Measurements from ENCODE around the gene GFAP.

The GFAP gene

GRCh38 chr17:44956998-44957981, 42.0 kb upstream of the GFAP start:
- H3K4me3 ChIP-seq (ENCODE audit: low read depth, low read length): no peak overlapping the region
- TF ChIP-seq CTCF (IDR thresholded peaks at IDR 0.05): no peak

GRCh38 chr17:44955674-44956425, 40.5 kb upstream of the GFAP start:
- no peak overlapping the region for H2AFZ ChIP-seq
- no peaks in the 10 kb centered on the region for H3K36me3 ChIP-seq (ENCODE audit: control insufficient read depth, insufficient read depth, low read length)
- H3K27me3 ChIP-seq (ENCODE audit: control insufficient read depth, insufficient read depth, low read length): no peaks in the 10 kb centered on the region
- no peaks in the 10 kb centered on the region for H3K9me3 ChIP-seq (ENCODE audit: control insufficient read depth, low read length)
- no peak overlapping the region for H3K4me2 ChIP-seq (ENCODE audit: low read length)
- no peak overlapping the region for H3K9ac ChIP-seq
- TF ChIP-seq CTCF (IDR thresholded peaks at IDR 0.05): no peak
- no peak overlapping the region for H3K27ac ChIP-seq
- H3K4me1 ChIP-seq: peaks cover 5% of the 10 kb centered on the region
- H3K79me2 ChIP-seq: no peaks in the 10 kb centered on the region
- no peak overlapping the region for H3K4me3 ChIP-seq (ENCODE audit: low read depth, low read length)

More at GRCh38 chr17:44956998-44957981, 42.0 kb upstream of the GFAP start:
- Histone ChIP-seq H3K36me3 (ENCODE audit: control insufficient read depth, insufficient read depth, low read length) (no peaks in the 10 kb centered on the region), H3K4me2 (ENCODE audit: low read length) (no peak overlapping the region), H3K27me3 (ENCODE audit: control insufficient read depth, insufficient read depth, low read length) (no peaks in the 10 kb centered on the region), H3K79me2 (no peaks in the 10 kb centered on the region), H3K9ac (no peak overlapping the region), H3K9me3 (ENCODE audit: control insufficient read depth, low read length) (no peaks in the 10 kb centered on the region), H3K27ac (no peak overlapping the region), H3K4me1 (peaks cover 7% of the 10 kb centered on the region), H2AFZ (no peak overlapping the region)

- no peaks in the 10 kb centered on the region for H3K79me2 ChIP-seq
- no peaks in the 10 kb centered on the region for H3K9me3 ChIP-seq (ENCODE audit: control insufficient read depth, low read length)
- no peak overlapping the region for H3K27ac ChIP-seq
- H3K4me2 ChIP-seq (ENCODE audit: low read length): no peak overlapping the region
- no peak overlapping the region for H3K4me3 ChIP-seq (ENCODE audit: low read depth, low read length)
- TF ChIP-seq CTCF (IDR thresholded peaks at IDR 0.05): no peak
- no peaks in the 10 kb centered on the region for H3K36me3 ChIP-seq (ENCODE audit: control insufficient read depth, insufficient read depth, low read length)
- no peak overlapping the region for H3K9ac ChIP-seq
- no peak overlapping the region for H2AFZ ChIP-seq
- H3K27me3 ChIP-seq (ENCODE audit: control insufficient read depth, insufficient read depth, low read length): no peaks in the 10 kb centered on the region
- no peaks in the 10 kb centered on the region for H3K4me1 ChIP-seq
These were observed 37.7 kb upstream of the GFAP start for GRCh38 chr17:44952946-44953475.

GRCh38 chr17:44948315-44948795, 33.1 kb upstream of the GFAP start:
- peak overlapping the region; percentile 89 for H2AFZ ChIP-seq
- no peaks in the 10 kb centered on the region for H3K9me3 ChIP-seq (ENCODE audit: control insufficient read depth, low read length)
- no peaks in the 10 kb centered on the region for H3K4me1 ChIP-seq
- H3K27ac ChIP-seq: no peak overlapping the region
- H3K4me3 ChIP-seq (ENCODE audit: low read depth, low read length): peak overlapping the region; percentile 66
- TF ChIP-seq CTCF (IDR thresholded peaks at IDR 0.05): no peak
- no peaks in the 10 kb centered on the region for H3K27me3 ChIP-seq (ENCODE audit: control insufficient read depth, insufficient read depth, low read length)
- H3K9ac ChIP-seq: no peak overlapping the region
- H3K4me2 ChIP-seq (ENCODE audit: low read length): peak overlapping the region; percentile 98
- no peaks in the 10 kb centered on the region for H3K79me2 ChIP-seq
- no peaks in the 10 kb centered on the region for H3K36me3 ChIP-seq (ENCODE audit: control insufficient read depth, insufficient read depth, low read length)
